Type B pancreatic cell (in vitro differentiated cells): ENCODE data around the gene TBKBP1. TPM values are rescaled to one million over a fixed set of nuclear protein-coding genes. Genes with fewer than 3 reads are reported as not detected.
"Not testable (repeated sequence)": the region's sequence is repeated elsewhere in the genome, so short reads cannot be mapped to it uniquely, and the experiment has no call there.

Experiments used
- DNase-seq: peaks from one replicate; pipeline ENCODE4 v3.0.0; 2021; ENCODE audit warnings: mixed read lengths; ENCODE audit not compliant: unreplicated experiment; ENCODE audit errors: extremely low spot score
- H3K27ac Mint-ChIP-seq: 2 replicates; pipeline ENCODE4 v1.8.0; 2021; ENCODE audit warnings: mild to moderate bottlenecking, mixed read lengths
- H3K27me3 Mint-ChIP-seq: 2 replicates; pipeline ENCODE4 v1.8.0; 2021; ENCODE audit warnings: mixed read lengths
- H3K36me3 Mint-ChIP-seq: 2 replicates; pipeline ENCODE4 v1.8.0; 2021; ENCODE audit warnings: mixed read lengths
- H3K4me1 Mint-ChIP-seq: one replicate; pipeline ENCODE4 v1.8.0; 2021; ENCODE audit warnings: mixed read lengths; ENCODE audit not compliant: unreplicated experiment
- H3K4me3 Mint-ChIP-seq: 2 replicates; pipeline ENCODE4 v1.8.0; 2021; ENCODE audit warnings: mild to moderate bottlenecking, mixed read lengths
- H3K9me3 Mint-ChIP-seq: 2 replicates; pipeline ENCODE4 v1.8.0; 2021; ENCODE audit warnings: mixed read lengths
- total RNA-seq: library from RNA; stranded (reverse); gene quantifications from 2 replicates; pipeline ENCODE4 v1.2.1, GENCODE V29; 2021; ENCODE audit warnings: low replicate concordance
- TF ChIP-seq, protein P1 (sequence below): fragments of 200-600 bp; sonication (generic); conservative IDR thresholded peaks from 2 replicates; pipeline ENCODE4 v1.5.0; 2021; ENCODE audit warnings: antibody characterized with exemption, mild to moderate bottlenecking

Gene TBKBP1
- total RNA-seq, 1 donor from 2014 or later, result 19.7 TPM

DNA sequence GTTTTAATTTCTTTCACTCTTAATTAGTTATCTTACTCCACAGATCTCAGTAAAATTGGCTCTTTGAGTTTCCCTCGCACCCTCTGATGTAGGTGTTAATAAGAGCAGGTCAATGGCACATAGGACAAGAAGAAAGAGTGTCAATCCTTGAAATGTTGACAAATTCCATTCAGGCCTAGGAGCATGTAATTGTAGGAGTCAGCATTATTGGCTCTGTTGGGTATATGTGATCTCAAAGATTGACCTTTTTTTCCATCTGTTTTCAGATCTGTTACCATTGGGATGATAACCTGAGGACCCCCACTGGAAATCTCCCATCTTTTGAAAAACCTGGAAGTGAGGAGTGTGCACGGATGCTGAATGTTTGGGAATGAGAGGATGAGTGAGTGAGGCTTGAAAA, 11.8 kb upstream of the TBKBP1 start:
- peaks cover 42% of the 10 kb centered on the region for H3K36me3 Mint-ChIP-seq
- DNase-seq, result no peak
- no peak overlapping the region for H3K4me3 Mint-ChIP-seq
- no peaks in the 10 kb centered on the region for H3K9me3 Mint-ChIP-seq
- H3K27me3 Mint-ChIP-seq, result no peaks in the 10 kb centered on the region
- peaks cover 7% of the 10 kb centered on the region for H3K4me1 Mint-ChIP-seq
- TF ChIP-seq, protein P1, sequence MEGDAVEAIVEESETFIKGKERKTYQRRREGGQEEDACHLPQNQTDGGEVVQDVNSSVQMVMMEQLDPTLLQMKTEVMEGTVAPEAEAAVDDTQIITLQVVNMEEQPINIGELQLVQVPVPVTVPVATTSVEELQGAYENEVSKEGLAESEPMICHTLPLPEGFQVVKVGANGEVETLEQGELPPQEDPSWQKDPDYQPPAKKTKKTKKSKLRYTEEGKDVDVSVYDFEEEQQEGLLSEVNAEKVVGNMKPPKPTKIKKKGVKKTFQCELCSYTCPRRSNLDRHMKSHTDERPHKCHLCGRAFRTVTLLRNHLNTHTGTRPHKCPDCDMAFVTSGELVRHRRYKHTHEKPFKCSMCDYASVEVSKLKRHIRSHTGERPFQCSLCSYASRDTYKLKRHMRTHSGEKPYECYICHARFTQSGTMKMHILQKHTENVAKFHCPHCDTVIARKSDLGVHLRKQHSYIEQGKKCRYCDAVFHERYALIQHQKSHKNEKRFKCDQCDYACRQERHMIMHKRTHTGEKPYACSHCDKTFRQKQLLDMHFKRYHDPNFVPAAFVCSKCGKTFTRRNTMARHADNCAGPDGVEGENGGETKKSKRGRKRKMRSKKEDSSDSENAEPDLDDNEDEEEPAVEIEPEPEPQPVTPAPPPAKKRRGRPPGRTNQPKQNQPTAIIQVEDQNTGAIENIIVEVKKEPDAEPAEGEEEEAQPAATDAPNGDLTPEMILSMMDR, result no peak
- H3K27ac Mint-ChIP-seq, result no peak overlapping the region

DNA sequence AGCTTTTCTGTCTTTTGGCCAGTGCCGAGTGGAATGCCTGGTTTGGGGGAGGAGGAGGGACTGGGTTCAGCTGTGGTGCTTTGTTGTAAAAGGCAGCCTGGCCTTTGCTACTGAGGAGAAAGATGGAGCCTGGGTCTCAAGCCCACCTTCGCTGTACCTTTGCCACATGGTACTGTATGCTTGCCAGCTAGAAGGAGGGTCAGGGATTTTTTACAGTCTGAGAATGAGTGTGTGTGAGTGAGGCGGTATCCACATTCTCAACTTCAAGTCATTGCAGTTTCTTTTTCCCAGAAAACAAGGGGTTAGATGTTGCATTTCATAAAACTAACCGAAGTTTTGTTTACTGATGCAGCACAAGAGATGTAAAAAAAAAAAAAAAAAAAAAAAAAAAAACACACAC, 11.2 kb upstream of the TBKBP1 start:
- peaks cover 42% of the 10 kb centered on the region for H3K36me3 Mint-ChIP-seq
- H3K27me3 Mint-ChIP-seq, H3K9me3 Mint-ChIP-seq, H3K4me1 Mint-ChIP-seq, H3K27ac Mint-ChIP-seq, DNase-seq, H3K4me3 Mint-ChIP-seq: not testable (repeated sequence)

DNA sequence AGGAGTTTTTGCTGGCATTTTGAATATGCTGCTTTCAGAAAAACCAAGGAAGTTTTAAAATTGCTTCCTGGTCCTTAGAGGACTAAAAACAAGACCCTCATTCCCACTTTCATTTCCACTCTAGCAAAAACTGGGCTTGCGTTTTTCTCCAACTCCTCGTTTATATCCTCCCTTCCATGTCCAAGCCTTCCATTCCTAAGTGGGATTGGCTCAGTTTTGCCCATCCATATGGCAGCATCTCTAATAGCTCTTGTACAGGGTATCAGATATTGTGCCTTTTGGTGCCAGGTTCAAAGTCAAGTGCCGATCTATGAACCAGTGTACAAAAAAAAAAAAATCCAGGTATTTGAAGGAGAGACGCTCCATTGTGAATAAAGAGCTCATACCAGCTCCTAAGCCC, 9.9 kb upstream of the TBKBP1 start:
- Mint-ChIP-seq H3K4me3 (no peak overlapping the region), H3K27me3 (no peaks in the 10 kb centered on the region), H3K4me1 (peaks cover 7% of the 10 kb centered on the region), H3K27ac (no peak overlapping the region), H3K36me3 (peaks cover 36% of the 10 kb centered on the region), H3K9me3 (no peaks in the 10 kb centered on the region)
- TF ChIP-seq, protein P1, result no peak
- DNase-seq, result no peak

DNA sequence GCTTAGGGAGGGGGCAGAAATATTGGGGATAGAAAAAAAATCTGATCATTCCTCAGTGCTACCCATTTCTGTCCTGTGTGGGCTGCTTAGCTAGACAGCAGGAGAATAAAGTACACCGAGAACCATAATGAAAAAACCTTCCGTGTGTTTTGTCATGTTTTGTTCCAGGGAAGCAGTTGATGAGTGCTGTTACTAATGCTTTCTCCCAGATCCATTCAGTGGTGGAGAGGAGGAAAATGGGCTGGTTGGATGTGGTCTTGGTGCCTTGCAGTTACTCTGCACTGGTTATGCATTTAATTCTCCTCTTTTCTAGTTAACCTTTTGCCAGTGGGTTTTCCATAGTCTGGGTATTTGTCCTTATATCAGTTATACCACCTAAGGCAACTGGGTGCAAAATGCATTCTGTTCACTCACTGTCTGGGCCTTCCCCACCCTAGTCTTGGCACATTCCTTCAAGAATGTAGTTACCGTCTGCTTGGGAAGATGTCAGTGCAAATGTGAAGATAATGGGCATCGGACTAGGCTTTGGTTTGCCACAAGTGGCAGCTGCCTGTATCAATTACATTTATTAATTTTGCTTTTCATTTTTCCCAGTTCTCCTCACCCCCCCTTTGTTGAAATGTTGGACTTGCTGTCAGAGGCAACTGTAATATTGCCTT, 9.3 kb upstream of the TBKBP1 start:
- H3K4me3 Mint-ChIP-seq, result no peak overlapping the region
- H3K9me3 Mint-ChIP-seq, result no peaks in the 10 kb centered on the region
- H3K27me3 Mint-ChIP-seq, result no peaks in the 10 kb centered on the region
- TF ChIP-seq, protein P1, result no peak
- peaks cover 7% of the 10 kb centered on the region for H3K4me1 Mint-ChIP-seq
- no peak overlapping the region for H3K27ac Mint-ChIP-seq
- H3K36me3 Mint-ChIP-seq, result peaks cover 36% of the 10 kb centered on the region
- no peak for DNase-seq

DNA sequence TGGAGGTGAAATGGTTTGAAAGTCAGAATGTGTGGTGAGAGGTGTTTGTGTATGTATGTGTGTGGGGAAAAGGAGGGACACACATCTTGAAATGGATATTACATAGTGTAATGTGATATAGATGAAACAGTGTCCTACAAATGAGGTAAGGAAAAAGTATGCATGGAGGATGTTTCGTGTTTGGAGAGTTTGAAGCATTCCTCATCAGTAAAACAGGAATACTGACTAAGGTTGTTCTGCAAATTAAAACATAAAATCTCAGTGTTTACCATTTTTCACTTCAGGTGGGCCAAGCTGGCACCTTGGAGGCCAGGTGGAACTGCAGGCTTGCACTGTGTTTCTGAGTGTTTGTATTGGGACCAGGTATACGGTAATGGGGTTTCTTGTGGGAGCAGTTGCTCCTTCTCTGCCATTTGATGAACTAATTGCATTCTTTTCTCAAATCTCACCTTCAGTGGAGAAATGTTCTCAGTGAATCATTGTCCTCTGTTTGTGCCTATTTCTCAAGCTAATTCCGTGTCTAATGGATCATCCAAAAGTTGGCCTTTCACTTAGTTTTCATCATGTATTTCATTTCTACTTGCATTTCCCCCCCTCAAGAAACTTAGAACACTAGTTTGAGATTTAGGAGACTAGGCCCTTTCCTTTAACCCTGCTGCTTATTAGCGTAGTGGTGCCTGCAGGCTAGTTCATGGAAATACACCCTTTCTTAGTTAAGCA, 8.2 kb upstream of the TBKBP1 start:
- Mint-ChIP-seq H3K4me1 (peaks cover 7% of the 10 kb centered on the region), H3K27me3 (no peaks in the 10 kb centered on the region), H3K36me3 (peaks cover 26% of the 10 kb centered on the region), H3K27ac (no peak overlapping the region), H3K9me3 (no peaks in the 10 kb centered on the region), H3K4me3 (no peak overlapping the region)
- TF ChIP-seq, protein P1, result no peak
- no peak for DNase-seq

DNA sequence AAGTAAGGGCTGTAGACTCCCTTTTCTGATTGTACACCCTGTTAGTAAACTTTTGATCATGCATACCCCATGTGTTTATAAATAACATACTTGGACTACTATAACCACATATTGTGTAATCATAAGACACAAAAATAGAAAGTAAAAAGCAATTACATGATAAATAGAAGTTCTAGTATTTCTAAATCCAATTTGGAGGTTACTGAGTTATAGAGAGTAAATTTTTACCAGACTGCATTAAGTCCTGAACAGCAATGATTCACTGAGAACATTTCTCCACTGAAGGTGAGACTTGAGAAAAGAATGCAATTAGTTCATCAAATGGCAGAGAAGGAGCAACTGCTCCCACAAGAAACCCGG, 7.7 kb upstream of the TBKBP1 start:
- no peak overlapping the region for H3K27ac Mint-ChIP-seq
- H3K27me3 Mint-ChIP-seq, result no peaks in the 10 kb centered on the region
- peaks cover 24% of the 10 kb centered on the region for H3K36me3 Mint-ChIP-seq
- H3K4me3 Mint-ChIP-seq, result no peak overlapping the region
- H3K4me1 Mint-ChIP-seq, result peaks cover 7% of the 10 kb centered on the region
- no peak for DNase-seq
- H3K9me3 Mint-ChIP-seq, result no peaks in the 10 kb centered on the region
- TF ChIP-seq, protein P1, result no peak
